ENCODE data around the gene NDUFS2.

The NDUFS2 gene

DNA sequence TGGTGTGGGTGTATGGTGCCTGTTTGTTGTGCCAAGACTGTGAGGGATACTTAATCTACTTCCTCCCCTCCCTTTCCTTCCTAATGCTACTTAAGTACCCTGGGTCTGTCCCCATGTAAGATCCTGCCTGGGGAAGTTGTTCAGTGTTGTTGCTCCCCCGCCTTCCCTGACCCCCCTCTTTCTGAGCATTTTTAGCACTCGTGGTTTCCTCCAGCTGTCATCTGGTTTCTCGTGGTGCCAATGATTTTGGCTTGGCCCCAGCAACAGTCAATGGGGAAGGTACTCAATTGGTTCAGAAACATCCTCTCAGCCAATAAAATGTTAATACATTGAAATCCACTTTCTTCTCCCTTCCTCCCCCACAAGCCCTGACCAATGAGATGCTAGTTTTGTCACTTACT is 16.9 kb upstream of the NDUFS2 start:
- no peak overlapping the region for H3K4me3 ChIP-seq (ENCODE audit: low read length)
- no peak for DNase-seq (ENCODE audit: low read depth, low spot score)
- no peaks in the 10 kb centered on the region for H3K27me3 ChIP-seq (ENCODE audit: control insufficient read depth, insufficient read depth, low read length)
- no peaks in the 10 kb centered on the region for H3K36me3 ChIP-seq (ENCODE audit: control insufficient read depth, insufficient read depth, low read length)
- H3K27ac ChIP-seq (ENCODE audit: low read length) = no peak overlapping the region
- H3K9me3 ChIP-seq (ENCODE audit: control insufficient read depth, insufficient read depth, low read length) = no peaks in the 10 kb centered on the region
- no CpG with 5 or more reads among the region's 3 CpGs for WGBS (ENCODE audit: insufficient coverage, insufficient read length)
- no peaks in the 10 kb centered on the region for H3K4me1 ChIP-seq (ENCODE audit: control insufficient read depth, insufficient read depth, low read length)

- H3K27me3 ChIP-seq (ENCODE audit: control insufficient read depth, insufficient read depth, low read length) = no peaks in the 10 kb centered on the region
- H3K4me1 ChIP-seq (ENCODE audit: control insufficient read depth, insufficient read depth, low read length) = no peaks in the 10 kb centered on the region
- WGBS (ENCODE audit: insufficient coverage, insufficient read length) = no CpG with 5 or more reads among the region's 2 CpGs
- no peak overlapping the region for H3K27ac ChIP-seq (ENCODE audit: low read length)
- no peaks in the 10 kb centered on the region for H3K9me3 ChIP-seq (ENCODE audit: control insufficient read depth, insufficient read depth, low read length)
- peaks cover under 1% of the 10 kb centered on the region; the same call in 1 of the 2 replicates for H3K36me3 ChIP-seq (ENCODE audit: control insufficient read depth, insufficient read depth, low read length)
- H3K4me3 ChIP-seq (ENCODE audit: low read length) = no peak overlapping the region
- DNase-seq (ENCODE audit: low read depth, low spot score) = no peak
Measured at GRCh38 chr1:161185732-161186311, 16.3 kb upstream of the NDUFS2 start.

DNA sequence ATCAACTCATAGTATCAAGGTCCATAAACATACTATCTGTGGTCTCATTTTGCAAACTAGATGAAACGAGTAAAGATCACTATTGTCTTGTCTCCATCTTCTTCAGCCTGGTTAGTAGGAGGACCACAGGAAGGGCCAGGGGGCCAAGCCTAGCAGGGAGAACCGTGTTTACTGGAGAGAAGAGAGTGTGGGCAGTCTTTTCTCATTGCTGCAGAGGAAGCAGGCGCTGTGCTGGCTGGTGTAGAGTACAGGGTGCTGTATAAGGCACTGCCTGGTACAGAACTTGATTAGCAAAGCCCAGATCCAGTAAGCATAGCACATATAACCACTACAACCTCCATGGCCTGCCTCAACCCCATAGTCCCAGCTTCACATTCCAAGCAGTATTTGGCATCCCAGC is 14.9 kb upstream of the NDUFS2 start:
- no peak overlapping the region for H3K27ac ChIP-seq (ENCODE audit: low read length)
- no peak overlapping the region for H3K4me3 ChIP-seq (ENCODE audit: low read length)
- H3K27me3 ChIP-seq (ENCODE audit: control insufficient read depth, insufficient read depth, low read length) = no peaks in the 10 kb centered on the region
- DNase-seq (ENCODE audit: low read depth, low spot score) = no peak
- H3K9me3 ChIP-seq (ENCODE audit: control insufficient read depth, insufficient read depth, low read length) = no peaks in the 10 kb centered on the region
- peaks cover 14% of the 10 kb centered on the region; the same call in 1 of the 2 replicates for H3K36me3 ChIP-seq (ENCODE audit: control insufficient read depth, insufficient read depth, low read length)
- no CpG with 5 or more reads among the region's 3 CpGs for WGBS (ENCODE audit: insufficient coverage, insufficient read length)
- no peaks in the 10 kb centered on the region for H3K4me1 ChIP-seq (ENCODE audit: control insufficient read depth, insufficient read depth, low read length)

- DNase-seq (ENCODE audit: low read depth, low spot score) = no peak
- WGBS (ENCODE audit: insufficient coverage, insufficient read length) = no CpG with 5 or more reads among the region's 6 CpGs
- Histone ChIP-seq H3K9me3 (ENCODE audit: control insufficient read depth, insufficient read depth, low read length) (no peaks in the 10 kb centered on the region), H3K36me3 (ENCODE audit: control insufficient read depth, insufficient read depth, low read length) (peaks cover 16% of the 10 kb centered on the region; the same call in 1 of the 2 replicates), H3K4me3 (ENCODE audit: low read length) (no peak overlapping the region), H3K27me3 (ENCODE audit: control insufficient read depth, insufficient read depth, low read length) (no peaks in the 10 kb centered on the region), H3K27ac (ENCODE audit: low read length) (no peak overlapping the region), H3K4me1 (ENCODE audit: control insufficient read depth, insufficient read depth, low read length) (no peaks in the 10 kb centered on the region)
Measured at GRCh38 chr1:161188381-161188780, 13.8 kb upstream of the NDUFS2 start.

- Histone ChIP-seq H3K27ac (ENCODE audit: low read length) (no peak overlapping the region), H3K36me3 (ENCODE audit: control insufficient read depth, insufficient read depth, low read length) (peaks cover 21% of the 10 kb centered on the region; the same call in 1 of the 2 replicates), H3K4me3 (ENCODE audit: low read length) (no peak overlapping the region), H3K27me3 (ENCODE audit: control insufficient read depth, insufficient read depth, low read length) (no peaks in the 10 kb centered on the region), H3K4me1 (ENCODE audit: control insufficient read depth, insufficient read depth, low read length) (no peaks in the 10 kb centered on the region), H3K9me3 (ENCODE audit: control insufficient read depth, insufficient read depth, low read length) (no peaks in the 10 kb centered on the region)
- no CpG with 5 or more reads among the region's 5 CpGs for WGBS (ENCODE audit: insufficient coverage, insufficient read length)
- DNase-seq (ENCODE audit: low read depth, low spot score) = no peak
Measured at GRCh38 chr1:161189036-161189435, 13.1 kb upstream of the NDUFS2 start.

DNA sequence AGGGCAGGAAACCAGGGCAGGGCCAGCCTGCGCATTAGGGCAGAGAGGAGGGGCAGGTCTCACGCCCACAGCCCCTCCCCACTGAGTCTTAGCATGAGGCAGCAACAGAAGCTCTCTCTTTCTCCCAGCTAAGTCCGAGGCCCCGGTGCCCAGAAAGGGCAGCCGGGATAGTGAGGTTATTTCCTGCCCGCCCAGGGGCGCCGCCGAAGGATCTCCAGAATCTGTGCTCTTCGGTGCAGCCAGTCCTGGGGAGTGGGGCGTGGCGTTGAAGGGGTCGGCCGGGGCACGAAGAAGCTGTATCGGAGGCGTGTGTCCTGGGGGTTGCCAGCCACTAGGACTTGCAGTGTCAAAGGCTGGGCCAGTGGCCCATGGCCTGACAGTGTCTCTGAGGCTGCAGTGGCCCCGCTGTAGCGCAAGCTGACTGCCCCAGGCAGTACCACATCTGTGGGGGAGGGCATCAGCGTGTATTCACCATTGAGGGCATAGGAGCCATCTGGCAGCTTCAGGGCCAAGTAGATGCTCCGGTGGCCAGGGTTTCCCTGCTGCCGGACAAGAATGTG is 11.1 kb upstream of the NDUFS2 start:
- Histone ChIP-seq H3K36me3 (ENCODE audit: control insufficient read depth, insufficient read depth, low read length) (peaks cover 25% of the 10 kb centered on the region; the same call in 1 of the 2 replicates), H3K27ac (ENCODE audit: low read length) (no peak overlapping the region)

DNA sequence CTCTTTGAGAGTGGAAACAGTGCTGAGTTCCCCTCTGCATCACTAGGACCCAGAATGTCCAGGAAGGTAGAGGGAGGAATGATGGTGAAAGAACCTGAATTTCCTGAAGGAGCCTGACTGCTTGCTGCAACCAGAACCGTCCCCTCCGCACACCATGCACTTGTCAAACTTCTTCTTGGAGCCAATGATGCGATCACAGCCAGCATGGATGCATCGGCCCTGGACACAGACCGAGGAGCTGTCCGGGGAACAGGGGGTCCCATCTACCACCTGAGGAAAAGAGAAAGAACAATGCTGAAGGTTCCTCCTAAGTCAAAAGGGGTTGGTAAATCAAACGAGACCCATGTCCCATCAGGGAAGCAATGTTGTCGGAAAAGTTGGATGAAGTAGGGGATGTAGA is 10.2 kb upstream of the NDUFS2 start:
- H3K9me3 ChIP-seq (ENCODE audit: control insufficient read depth, insufficient read depth, low read length) = no peaks in the 10 kb centered on the region
- peaks cover 4% of the 10 kb centered on the region for H3K4me1 ChIP-seq (ENCODE audit: control insufficient read depth, insufficient read depth, low read length)
- H3K27ac ChIP-seq (ENCODE audit: low read length) = no peak overlapping the region
- H3K27me3 ChIP-seq (ENCODE audit: control insufficient read depth, insufficient read depth, low read length) = no peaks in the 10 kb centered on the region
- WGBS (ENCODE audit: insufficient coverage, insufficient read length) = no CpG with 5 or more reads among the region's 8 CpGs
- DNase-seq (ENCODE audit: low read depth, low spot score) = no peak
- H3K36me3 ChIP-seq (ENCODE audit: control insufficient read depth, insufficient read depth, low read length) = peaks cover 25% of the 10 kb centered on the region; the same call in 1 of the 2 replicates
- no peak overlapping the region for H3K4me3 ChIP-seq (ENCODE audit: low read length)

More for the DNA sequence above, 11.1 kb upstream of the NDUFS2 start:
- DNase-seq (ENCODE audit: low read depth, low spot score) = no peak
- Histone ChIP-seq H3K4me3 (ENCODE audit: low read length) (no peak overlapping the region), H3K27me3 (ENCODE audit: control insufficient read depth, insufficient read depth, low read length) (no peaks in the 10 kb centered on the region), H3K4me1 (ENCODE audit: control insufficient read depth, insufficient read depth, low read length) (no peaks in the 10 kb centered on the region), H3K9me3 (ENCODE audit: control insufficient read depth, insufficient read depth, low read length) (no peaks in the 10 kb centered on the region)
- no CpG with 5 or more reads among the region's 22 CpGs for WGBS (ENCODE audit: insufficient coverage, insufficient read length)

DNA sequence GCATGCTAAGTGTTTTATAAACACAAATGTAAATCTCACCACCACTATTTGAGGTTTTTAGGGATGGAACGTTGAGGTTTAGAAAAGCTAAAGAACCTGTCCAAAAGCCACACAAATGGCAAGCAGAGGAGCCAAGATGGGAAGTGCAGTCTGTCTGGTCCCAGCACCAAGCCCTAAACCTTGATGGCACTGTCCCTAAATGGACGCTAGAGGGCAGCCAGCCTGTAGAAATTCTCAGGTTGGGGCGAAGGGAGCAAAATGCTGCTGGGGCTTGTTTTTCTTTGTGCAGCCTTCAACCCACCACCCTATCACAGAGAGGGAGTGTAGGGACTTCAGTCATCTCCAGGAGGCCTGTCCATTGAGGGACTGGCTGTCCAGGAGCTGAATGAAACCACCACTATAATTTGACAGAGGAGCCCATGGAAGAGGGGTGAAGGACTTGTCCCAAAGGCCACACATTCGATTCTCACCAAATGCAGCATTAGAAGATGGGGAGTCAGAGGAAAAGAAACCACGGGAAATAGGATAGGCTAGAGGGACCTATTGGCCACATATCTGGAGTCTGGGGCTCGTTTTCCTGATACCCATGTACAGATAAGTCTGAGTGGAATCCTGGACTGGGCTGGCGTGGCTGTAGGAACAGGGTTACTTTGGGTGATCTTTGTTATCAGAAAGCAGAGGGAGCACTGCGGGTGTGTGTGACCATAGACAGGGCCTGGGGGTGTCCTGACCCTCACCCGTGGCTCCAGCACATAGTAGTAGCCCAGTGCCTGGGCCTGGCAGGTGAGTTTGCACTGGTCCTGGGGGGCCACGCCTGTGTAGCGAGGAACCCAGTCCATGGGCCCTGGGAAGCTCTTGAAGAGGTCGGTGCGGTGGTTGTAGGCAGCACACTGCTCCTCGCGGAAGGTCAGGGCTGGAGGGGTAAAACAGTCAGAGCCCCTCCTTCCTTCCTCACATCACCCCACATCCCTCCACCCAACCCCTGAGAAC is 9.4 kb upstream of the NDUFS2 start:
- H3K27me3 ChIP-seq (ENCODE audit: control insufficient read depth, insufficient read depth, low read length) = no peaks in the 10 kb centered on the region
- H3K4me3 ChIP-seq (ENCODE audit: low read length) = no peak overlapping the region
- WGBS (ENCODE audit: insufficient coverage, insufficient read length) = no CpG with 5 or more reads among the region's 15 CpGs
- peaks cover 8% of the 10 kb centered on the region for H3K4me1 ChIP-seq (ENCODE audit: control insufficient read depth, insufficient read depth, low read length)
- H3K9me3 ChIP-seq (ENCODE audit: control insufficient read depth, insufficient read depth, low read length) = no peaks in the 10 kb centered on the region
- DNase-seq (ENCODE audit: low read depth, low spot score) = no peak
- H3K36me3 ChIP-seq (ENCODE audit: control insufficient read depth, insufficient read depth, low read length) = peaks cover 25% of the 10 kb centered on the region; the same call in 1 of the 2 replicates
- H3K27ac ChIP-seq (ENCODE audit: low read length) = no peak overlapping the region

GRCh38 chr1:161193561-161194235 is 8.5 kb upstream of the NDUFS2 start:
- H3K36me3 ChIP-seq (ENCODE audit: control insufficient read depth, insufficient read depth, low read length) = peaks cover 25% of the 10 kb centered on the region; the same call in 1 of the 2 replicates
- no peak overlapping the region for H3K27ac ChIP-seq (ENCODE audit: low read length)
- no CpG with 5 or more reads among the region's 21 CpGs for WGBS (ENCODE audit: insufficient coverage, insufficient read length)
- no peak overlapping the region for H3K4me3 ChIP-seq (ENCODE audit: low read length)
- no peak for DNase-seq (ENCODE audit: low read depth, low spot score)
- no peaks in the 10 kb centered on the region for H3K9me3 ChIP-seq (ENCODE audit: control insufficient read depth, insufficient read depth, low read length)
- no peaks in the 10 kb centered on the region for H3K27me3 ChIP-seq (ENCODE audit: control insufficient read depth, insufficient read depth, low read length)
- peaks cover 10% of the 10 kb centered on the region for H3K4me1 ChIP-seq (ENCODE audit: control insufficient read depth, insufficient read depth, low read length)

DNA sequence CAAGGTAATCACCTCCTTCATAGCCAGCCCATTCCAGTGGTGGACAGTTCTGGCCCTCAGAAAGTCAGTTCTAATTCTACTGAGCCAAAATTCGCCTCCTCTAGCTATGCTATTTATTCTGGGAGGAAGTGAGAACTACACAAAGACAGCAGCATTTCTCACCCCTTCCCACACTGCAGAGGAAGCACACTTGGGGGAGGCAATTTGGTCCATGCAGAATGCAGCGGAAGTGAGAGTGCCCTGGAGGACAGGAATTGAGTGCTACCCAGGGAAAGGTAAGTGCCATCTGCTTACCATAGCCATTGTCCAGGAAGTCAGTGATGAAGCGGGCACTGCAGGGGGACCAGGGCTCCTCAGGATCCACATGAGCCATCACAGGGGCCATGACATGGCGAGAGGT is 7.0 kb upstream of the NDUFS2 start:
- H3K4me3 ChIP-seq (ENCODE audit: low read length) = no peak overlapping the region
- DNase-seq (ENCODE audit: low read depth, low spot score) = no peak
- no peaks in the 10 kb centered on the region for H3K27me3 ChIP-seq (ENCODE audit: control insufficient read depth, insufficient read depth, low read length)
- peaks cover 11% of the 10 kb centered on the region for H3K4me1 ChIP-seq (ENCODE audit: control insufficient read depth, insufficient read depth, low read length)
- no peak overlapping the region for H3K27ac ChIP-seq (ENCODE audit: low read length)
- no peaks in the 10 kb centered on the region for H3K9me3 ChIP-seq (ENCODE audit: control insufficient read depth, insufficient read depth, low read length)
- H3K36me3 ChIP-seq (ENCODE audit: control insufficient read depth, insufficient read depth, low read length) = peaks cover 25% of the 10 kb centered on the region; the same call in 1 of the 2 replicates
- WGBS (ENCODE audit: insufficient coverage, insufficient read length) = no CpG with 5 or more reads among the region's 4 CpGs

Measured in iPS DF 6.9 (cell line).